Measurements from ENCODE around the gene UGCG. TPM values are rescaled to one million over a fixed set of nuclear protein-coding genes. Genes with fewer than 3 reads are reported as not detected.

The UGCG gene
- total RNA-seq, 1 experiment from 2014 or later = 46.0 TPM

GRCh38 chr9:111878946-111879345 is 17.7 kb upstream of the UGCG start:
- H3K27me3 ChIP-seq (ENCODE audit: control insufficient read depth, insufficient read depth, low read length) = no peaks in the 10 kb centered on the region
- no peak overlapping the region for H3K4me3 ChIP-seq (ENCODE audit: low read depth in 2 of 2, low read length in 2 of 2)
- CTCF ChIA-PET = no interaction called here
- POLR2A ChIA-PET = no interaction called here
- DNase-seq (ENCODE audit: low read depth, low spot score) (no peak), ATAC-seq (no peak)
- intact Hi-C loops (cut with micrococcal nuclease; ENCODE audit: unreplicated experiment) = no loop called here
- H3K9me3 ChIP-seq (ENCODE audit: control insufficient read depth, insufficient read depth, low read depth, low read length) = no peaks in the 10 kb centered on the region
- no TSS peak for BruUV-seq (replicated peaks)
- no peak overlapping the region for H3K27ac ChIP-seq (ENCODE audit: low read length)
- TF ChIP-seq POLR2AphosphoS5 (IDR thresholded peaks at IDR 0.05; ENCODE audit: low read depth, low read length) (no peak), REST (IDR thresholded peaks at IDR 0.05; ENCODE audit: insufficient read depth in 1 of 2, low read depth in 2 of 2, low read length in 1 of 2) (no peak), TCF7L2 (IDR thresholded peaks at IDR 0.05; ENCODE audit: low read depth, low read length) (no peak), SIN3A (IDR thresholded peaks at IDR 0.05; ENCODE audit: borderline replicate concordance, insufficient read depth, low read depth, low read length) (no peak)
- TF ChIP-seq, protein P1, sequence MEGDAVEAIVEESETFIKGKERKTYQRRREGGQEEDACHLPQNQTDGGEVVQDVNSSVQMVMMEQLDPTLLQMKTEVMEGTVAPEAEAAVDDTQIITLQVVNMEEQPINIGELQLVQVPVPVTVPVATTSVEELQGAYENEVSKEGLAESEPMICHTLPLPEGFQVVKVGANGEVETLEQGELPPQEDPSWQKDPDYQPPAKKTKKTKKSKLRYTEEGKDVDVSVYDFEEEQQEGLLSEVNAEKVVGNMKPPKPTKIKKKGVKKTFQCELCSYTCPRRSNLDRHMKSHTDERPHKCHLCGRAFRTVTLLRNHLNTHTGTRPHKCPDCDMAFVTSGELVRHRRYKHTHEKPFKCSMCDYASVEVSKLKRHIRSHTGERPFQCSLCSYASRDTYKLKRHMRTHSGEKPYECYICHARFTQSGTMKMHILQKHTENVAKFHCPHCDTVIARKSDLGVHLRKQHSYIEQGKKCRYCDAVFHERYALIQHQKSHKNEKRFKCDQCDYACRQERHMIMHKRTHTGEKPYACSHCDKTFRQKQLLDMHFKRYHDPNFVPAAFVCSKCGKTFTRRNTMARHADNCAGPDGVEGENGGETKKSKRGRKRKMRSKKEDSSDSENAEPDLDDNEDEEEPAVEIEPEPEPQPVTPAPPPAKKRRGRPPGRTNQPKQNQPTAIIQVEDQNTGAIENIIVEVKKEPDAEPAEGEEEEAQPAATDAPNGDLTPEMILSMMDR (IDR thresholded peaks at IDR 0.05) = no peak
- H3K36me3 ChIP-seq (ENCODE audit: control insufficient read depth, insufficient read depth, low read length) = no peaks in the 10 kb centered on the region
- H3K4me1 ChIP-seq (ENCODE audit: control insufficient read depth, insufficient read depth, low read length) = no peaks in the 10 kb centered on the region
- in situ Hi-C loops (cut with HindIII; ENCODE audit: low pct_unique_long_range_greater_than_20kb, low sequenced_read_pairs) = no loop called here

- CTCF ChIA-PET = no interaction called here
- Histone ChIP-seq H3K4me3 (ENCODE audit: low read depth in 2 of 2, low read length in 2 of 2) (no peak overlapping the region), H3K27ac (ENCODE audit: low read length) (no peak overlapping the region), H3K27me3 (ENCODE audit: control insufficient read depth, insufficient read depth, low read length) (no peaks in the 10 kb centered on the region), H3K4me1 (ENCODE audit: control insufficient read depth, insufficient read depth, low read length) (peaks cover 4% of the 10 kb centered on the region), H3K9me3 (ENCODE audit: control insufficient read depth, insufficient read depth, low read depth, low read length) (no peaks in the 10 kb centered on the region), H3K36me3 (ENCODE audit: control insufficient read depth, insufficient read depth, low read length) (no peaks in the 10 kb centered on the region)
- in situ Hi-C loops (cut with HindIII; ENCODE audit: low pct_unique_long_range_greater_than_20kb, low sequenced_read_pairs) = no loop called here
- TF ChIP-seq POLR2AphosphoS5 (IDR thresholded peaks at IDR 0.05; ENCODE audit: low read depth, low read length) (no peak), REST (IDR thresholded peaks at IDR 0.05; ENCODE audit: insufficient read depth in 1 of 2, low read depth in 2 of 2, low read length in 1 of 2) (no peak), SIN3A (IDR thresholded peaks at IDR 0.05; ENCODE audit: borderline replicate concordance, insufficient read depth, low read depth, low read length) (no peak)
- no peak for DNase-seq (ENCODE audit: low read depth, low spot score)
- POLR2A ChIA-PET = no interaction called here
- ATAC-seq = no peak
- no TSS peak for BruUV-seq (replicated peaks)
- intact Hi-C loops (cut with micrococcal nuclease; ENCODE audit: unreplicated experiment) = no loop called here
Observed at GRCh38 chr9:111886983-111887718, 9.5 kb upstream of the UGCG start.
